AG09319 (cell line): Measurements from ENCODE around the gene ZNF764.

Experiments used
- DNase-seq: peaks from one replicate; pipeline ENCODE4 v3.0.0-alpha.2; 2010; ENCODE audit warnings: low read depth; ENCODE audit errors: extremely low read depth
- CTCF ChIP-seq: IDR thresholded peaks from 2 replicates; pipeline ENCODE4 v1.5.1; 2011; ENCODE audit warnings: low read depth, mild to moderate bottlenecking, inconsistent platforms, low read length, moderate library complexity

Gene ZNF764

GRCh38 chr16:30521873-30522641 lies 36.1 kb downstream of the ZNF764 start:
- TF ChIP-seq CTCF = no peak
- no peak for DNase-seq

- no peak for TF ChIP-seq CTCF
- no peak for DNase-seq
Measured at GRCh38 chr16:30521476-30521872, 36.7 kb downstream of the ZNF764 start.

- TF ChIP-seq CTCF = no peak
- no peak for DNase-seq
Measured at GRCh38 chr16:30519120-30520049, 38.8 kb downstream of the ZNF764 start.

- TF ChIP-seq CTCF = no peak
- DNase-seq = no peak
Measured at GRCh38 chr16:30518552-30518951, 39.6 kb downstream of the ZNF764 start.

- no peak for TF ChIP-seq CTCF
- no peak for DNase-seq
Measured at GRCh38 chr16:30515275-30515674, 42.9 kb downstream of the ZNF764 start.

- no peak for DNase-seq
- TF ChIP-seq CTCF = no peak
Measured at GRCh38 chr16:30511509-30511908, 46.7 kb downstream of the ZNF764 start.
